GM15510 (cell line): ENCODE measurements around the gene TMEM17.

Experiments used
- POLR2A ChIP-seq: IDR thresholded peaks from 3 replicates; pipeline ENCODE4 v1.6.1; 2011; ENCODE audit warnings: borderline replicate concordance; ENCODE audit not compliant: insufficient read length; ENCODE audit errors: extremely low read depth

Gene TMEM17

GRCh38 chr2:62458206-62458641 lies 47.8 kb downstream of the TMEM17 start:
- TF ChIP-seq POLR2A: no peak

- TF ChIP-seq POLR2A: no peak
Observed at GRCh38 chr2:62457556-62457955, 48.4 kb downstream of the TMEM17 start.

GRCh38 chr2:62456721-62457539 lies 49.1 kb downstream of the TMEM17 start:
- no peak for TF ChIP-seq POLR2A

GRCh38 chr2:62455957-62456692 lies 49.9 kb downstream of the TMEM17 start:
- TF ChIP-seq POLR2A: no peak

GRCh38 chr2:62453955-62454354 lies 52.0 kb downstream of the TMEM17 start:
- no peak for TF ChIP-seq POLR2A

- TF ChIP-seq POLR2A: no peak
Observed at GRCh38 chr2:62452701-62453454, 53.1 kb downstream of the TMEM17 start.

GRCh38 chr2:62450716-62451191 lies 55.2 kb downstream of the TMEM17 start:
- TF ChIP-seq POLR2A: no peak
